ENCODE results near the gene PARD3B.

Gene PARD3B

DNA sequence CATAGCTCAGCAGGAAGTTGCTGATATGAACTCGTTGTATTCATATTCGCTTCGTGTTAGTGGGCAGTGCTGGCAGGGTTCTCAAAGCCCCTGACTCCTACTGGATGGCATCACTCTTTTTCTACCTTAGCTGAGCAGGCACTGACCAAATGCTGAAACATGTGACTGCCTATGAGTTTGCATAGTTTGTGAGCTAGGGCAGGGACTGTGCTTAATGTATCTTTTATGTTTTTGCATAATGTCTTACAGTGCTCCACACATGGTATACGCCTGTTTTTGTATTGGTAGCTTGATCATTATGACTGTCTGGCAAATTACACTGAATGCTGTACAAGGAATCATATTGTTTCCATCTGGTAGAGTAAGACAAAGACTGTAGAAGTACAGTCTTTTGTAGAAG is 305.3 kb downstream of the PARD3B start:
- no peak for DNase-seq

DNA sequence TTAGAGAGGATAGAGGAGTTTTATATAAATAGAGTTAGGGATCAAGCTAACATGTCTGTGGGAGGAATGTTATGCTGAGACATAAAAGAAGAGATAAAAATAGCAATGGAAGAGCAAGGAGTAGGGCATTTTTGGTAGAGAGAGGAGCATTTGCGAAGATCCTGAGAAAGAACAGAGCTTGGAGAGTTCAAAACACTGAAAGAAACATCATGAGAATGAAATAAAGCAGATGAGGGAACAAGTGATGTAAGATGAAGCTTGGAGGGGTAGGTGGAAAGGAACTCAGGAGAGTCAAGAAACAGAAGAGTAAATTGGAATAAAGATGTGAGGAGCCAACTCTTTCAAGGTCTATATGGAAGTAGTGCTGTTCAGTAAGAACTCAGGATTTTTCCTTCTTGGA is 308.6 kb downstream of the PARD3B start:
- DNase-seq = no peak

DNA sequence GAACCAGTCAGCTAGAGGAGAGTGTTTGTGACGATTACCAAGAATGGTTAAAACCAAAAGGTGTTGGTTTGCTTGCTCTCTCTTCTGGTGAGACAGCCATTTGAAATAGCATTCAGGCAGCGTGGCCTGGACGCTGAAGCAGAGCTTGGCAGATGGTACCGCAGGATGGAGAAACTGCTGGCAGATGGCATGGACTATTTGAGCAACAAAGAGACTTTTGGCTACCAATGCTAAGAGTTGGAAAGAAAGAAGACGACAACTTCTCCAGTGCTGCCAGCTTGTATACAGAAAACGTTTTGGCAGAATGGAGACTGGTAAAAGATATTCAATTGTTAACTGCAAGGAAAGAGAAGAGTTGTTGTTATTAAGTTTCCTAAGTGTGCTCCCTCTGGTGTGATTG is 315.0 kb downstream of the PARD3B start:
- no peak for DNase-seq

- no peak for DNase-seq
Observed at GRCh38 chr2:204862809-204863208, 317.5 kb downstream of the PARD3B start.

DNA sequence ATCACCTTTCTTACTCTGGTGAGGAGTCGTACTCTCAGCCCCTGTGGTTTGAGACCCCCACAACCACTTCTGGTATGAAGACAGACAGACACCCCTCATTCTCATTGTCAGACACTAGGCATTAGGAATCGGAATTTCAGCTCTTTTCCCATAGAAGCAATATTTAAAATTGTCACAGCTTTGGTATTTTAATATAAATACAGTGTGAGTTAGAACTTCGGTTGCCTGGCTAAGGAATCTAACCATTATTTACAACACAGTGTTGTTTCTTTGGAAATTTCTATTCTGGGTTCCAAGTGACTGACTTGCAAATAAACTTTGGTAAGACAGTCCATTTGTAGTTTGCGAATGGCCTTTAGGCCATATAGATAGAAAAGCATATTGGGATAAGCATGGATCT is 318.1 kb downstream of the PARD3B start:
- DNase-seq = no peak

DNA sequence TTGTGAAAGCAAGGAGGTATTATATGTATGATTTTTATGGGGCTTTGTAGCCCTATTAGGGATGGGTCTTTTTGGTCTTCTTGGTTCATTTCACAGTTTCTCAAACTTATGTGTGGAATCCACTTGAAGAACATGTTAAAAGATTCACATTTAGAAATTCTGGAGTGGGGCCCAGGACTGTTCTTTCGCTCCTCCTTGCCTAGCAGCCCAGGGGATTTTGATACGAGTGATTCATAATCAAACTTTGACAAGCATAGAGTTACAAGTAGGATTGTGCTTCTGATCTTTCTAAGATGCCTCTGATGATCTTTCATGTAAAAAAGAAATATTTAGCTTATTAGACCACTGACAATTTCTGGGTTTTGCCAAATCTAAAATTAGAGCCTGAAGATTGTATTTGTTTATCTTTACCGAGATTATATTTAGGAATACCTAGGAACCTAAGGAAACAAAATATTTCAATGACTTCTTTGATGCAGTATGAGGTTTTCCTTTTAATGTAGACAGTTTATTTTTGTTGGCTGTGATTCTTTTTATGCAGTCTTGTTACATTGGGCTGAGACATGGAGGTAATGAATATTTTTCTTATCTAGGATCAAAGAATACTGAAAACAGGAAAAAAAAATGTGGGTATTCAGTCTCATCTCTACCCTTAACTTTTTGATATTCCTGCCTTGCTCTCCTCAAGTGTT is 324.0 kb downstream of the PARD3B start:
- no peak for DNase-seq

- no peak for DNase-seq
Observed at GRCh38 chr2:204870053-204870452, 324.8 kb downstream of the PARD3B start.

DNA sequence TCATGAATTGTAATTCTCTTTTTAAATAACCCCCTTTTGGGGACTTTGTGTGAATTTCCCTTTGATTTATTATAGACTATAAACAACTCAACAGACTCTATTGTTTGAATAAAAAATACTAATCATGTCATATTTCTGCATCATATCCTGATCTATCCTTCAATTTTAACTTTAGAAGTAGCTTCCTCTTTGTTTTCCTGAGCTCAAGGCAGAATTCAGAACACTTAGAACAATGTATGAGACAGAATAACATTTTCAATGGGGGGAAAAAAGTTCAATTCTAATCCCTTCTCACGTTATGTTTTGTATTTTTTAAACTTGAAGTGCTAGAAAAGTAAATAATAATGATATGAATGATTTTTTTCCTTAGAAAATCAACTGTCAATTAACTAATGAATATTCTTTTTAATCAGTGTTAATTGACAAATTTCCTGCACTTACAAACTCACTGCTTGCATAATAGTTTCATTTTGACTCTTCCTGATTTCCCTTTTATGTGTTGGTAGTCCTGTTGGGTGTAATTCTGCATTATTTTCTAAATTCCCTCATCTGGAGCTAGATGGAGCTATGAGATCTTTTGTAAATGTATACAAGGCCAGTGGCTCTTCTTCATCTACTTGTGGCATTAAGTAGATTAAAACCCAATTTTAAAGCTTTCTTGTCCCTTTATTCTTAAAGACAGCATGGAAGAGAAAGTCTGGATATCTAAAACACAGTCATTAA is 326.1 kb downstream of the PARD3B start:
- DNase-seq = no peak

- DNase-seq = no peak
Observed at GRCh38 chr2:204876311-204876710, 331.0 kb downstream of the PARD3B start.

DNA sequence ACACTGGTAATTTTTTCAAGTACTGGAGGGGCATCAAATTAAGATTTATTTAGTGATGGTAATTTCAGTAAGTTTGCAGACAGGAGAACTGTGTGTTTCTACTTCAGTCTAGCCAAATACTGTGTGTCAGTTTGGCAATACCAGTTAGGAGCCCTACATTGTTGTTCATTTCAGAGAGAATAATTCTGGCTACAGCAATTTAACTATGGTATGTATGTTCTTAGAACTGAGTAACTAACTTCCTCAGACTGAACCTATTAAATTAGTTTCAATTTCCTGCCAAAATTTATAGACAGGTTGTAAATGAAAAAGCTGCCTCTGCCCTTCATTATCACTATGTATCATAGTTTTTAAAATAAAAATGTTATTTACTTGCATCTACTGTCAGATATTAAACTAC is 332.4 kb downstream of the PARD3B start:
- DNase-seq = no peak

DNA sequence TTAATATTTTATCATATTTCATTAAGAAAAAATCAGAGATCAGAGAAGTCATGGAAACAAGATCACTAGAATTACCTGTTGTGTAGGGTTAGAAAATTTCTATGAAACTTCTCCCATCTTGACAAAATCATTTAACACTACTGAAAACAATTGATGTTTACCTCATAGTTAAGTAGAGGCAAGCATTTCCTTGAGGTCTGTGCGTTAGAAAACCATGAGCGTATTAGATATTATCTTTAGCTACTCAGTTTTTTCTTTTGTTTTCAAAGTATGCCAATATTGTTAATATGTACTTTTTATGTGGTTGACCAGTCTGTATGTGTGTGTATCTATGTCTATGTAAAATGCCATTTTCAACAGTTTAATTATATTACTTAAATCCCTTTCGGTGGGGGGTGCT is 335.7 kb downstream of the PARD3B start:
- DNase-seq = no peak

- no peak for DNase-seq
Observed at GRCh38 chr2:204881655-204882054, 336.4 kb downstream of the PARD3B start.

GRCh38 chr2:204885747-204886146 is 340.5 kb downstream of the PARD3B start:
- DNase-seq = no peak

GRCh38 chr2:204886713-204887112 is 341.4 kb downstream of the PARD3B start:
- DNase-seq = no peak

DNA sequence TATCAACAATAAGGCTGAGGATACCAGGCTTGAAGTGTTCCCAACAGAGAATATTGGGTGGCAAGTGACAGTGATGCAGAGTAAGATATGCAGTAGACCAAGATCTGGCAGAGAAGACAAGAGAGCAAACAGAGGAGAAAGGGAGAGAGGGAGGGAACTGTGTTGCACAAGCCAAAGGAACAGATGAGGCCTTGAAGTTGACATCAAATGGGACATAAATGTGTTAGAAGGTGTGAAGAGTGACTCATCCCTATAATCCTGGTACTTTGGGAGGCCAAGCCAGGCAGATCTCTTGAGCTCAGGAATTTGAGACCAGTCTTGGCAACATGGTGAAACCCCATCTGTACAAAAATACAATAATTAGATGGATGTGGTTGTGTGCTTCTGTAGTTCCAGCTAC is 342.9 kb downstream of the PARD3B start:
- DNase-seq = no peak

DNA sequence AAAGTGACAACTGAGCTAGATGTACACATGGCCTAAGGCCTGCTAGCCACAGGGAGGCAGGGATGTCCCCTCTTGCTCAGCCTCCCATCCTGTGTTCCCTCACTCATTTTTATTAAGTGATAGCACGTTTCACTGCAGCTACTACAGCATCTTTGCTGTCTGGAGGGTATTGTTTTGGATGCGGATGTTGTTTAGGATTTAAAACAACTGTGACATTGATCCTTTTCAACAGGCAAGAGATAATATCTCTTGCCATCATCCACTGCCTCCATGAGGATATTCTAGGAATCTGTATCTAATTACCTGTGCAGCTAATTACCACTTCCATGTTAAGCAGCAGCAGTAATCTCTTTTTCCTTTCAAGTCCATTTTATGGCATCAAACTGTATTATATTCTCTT is 345.4 kb downstream of the PARD3B start:
- DNase-seq = no peak

DNA sequence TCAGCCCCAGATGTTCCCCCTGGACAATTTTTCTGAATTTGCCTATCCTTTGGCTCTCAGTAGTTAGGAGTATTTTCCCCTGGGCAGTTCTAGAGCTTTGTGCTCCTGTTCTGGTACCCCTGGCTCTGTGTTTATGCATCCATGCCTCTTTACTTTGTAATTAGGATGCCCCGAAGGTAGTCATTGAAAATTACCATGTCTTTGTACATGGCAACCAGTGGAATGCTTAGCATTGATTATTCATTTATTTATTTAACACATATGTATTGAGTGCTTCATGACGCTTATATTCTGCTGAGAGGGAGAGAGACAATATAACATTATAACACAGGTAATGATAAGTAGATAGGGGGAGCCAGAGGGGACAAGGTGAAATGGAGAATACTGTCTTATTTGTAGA is 346.5 kb downstream of the PARD3B start:
- no peak for DNase-seq

DNA sequence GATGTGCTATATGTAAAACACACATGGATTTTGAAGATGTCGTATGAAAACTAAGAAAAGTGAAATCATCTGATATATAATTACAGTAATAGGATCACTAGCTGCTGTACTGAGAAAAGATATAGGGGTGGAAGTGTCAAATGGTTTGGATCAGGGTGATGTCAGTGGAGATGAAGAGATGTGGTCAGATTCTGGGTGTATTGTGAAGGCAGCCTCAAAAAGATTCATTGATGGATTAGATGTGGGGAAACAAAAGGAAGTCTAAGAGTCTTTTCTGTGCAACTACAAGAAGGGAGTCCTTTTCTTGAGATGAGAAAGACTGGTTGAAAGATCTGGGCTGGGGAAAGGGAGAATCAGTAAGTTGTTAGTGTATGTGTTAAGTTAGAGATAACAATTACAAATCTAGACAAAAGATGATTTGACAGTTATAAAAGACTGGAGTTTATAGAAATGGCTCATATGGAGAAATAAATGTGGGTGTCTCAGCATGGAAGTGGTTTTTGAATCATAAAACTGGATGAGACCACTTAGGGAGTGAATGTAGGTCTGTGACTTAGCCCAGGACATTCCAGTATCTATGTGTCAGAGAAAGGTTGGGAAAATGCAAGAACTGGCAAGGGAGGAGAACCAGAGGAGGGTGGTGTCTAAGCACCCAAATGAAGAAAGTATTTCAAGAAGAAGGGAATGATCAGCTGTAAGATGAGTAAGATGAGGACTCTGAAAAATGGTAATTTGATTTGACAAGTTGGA is 347.4 kb downstream of the PARD3B start:
- DNase-seq = no peak

DNA sequence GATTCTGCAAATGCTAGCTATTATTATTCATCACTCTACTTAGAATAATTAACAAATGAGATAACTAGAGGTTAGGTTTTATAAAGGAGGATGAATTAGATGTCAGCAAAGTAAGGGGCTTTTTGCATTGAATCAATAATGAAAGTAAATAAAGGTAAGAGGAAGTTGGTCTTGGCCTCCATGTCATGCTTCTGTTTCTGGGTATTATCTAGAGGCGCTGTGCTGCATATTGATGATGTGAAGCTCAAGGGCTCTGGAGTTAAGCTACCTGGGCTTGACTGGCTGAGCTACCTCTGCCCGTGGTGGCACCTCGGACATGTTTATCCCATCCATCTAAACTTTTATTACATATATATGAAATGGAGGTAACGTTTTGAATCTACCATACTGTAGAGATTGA is 350.9 kb downstream of the PARD3B start:
- DNase-seq = no peak

GRCh38 chr2:204897561-204897960 is 352.3 kb downstream of the PARD3B start:
- no peak for DNase-seq

- DNase-seq = no peak
Observed at GRCh38 chr2:204898928-204899640, 353.8 kb downstream of the PARD3B start.

DNA sequence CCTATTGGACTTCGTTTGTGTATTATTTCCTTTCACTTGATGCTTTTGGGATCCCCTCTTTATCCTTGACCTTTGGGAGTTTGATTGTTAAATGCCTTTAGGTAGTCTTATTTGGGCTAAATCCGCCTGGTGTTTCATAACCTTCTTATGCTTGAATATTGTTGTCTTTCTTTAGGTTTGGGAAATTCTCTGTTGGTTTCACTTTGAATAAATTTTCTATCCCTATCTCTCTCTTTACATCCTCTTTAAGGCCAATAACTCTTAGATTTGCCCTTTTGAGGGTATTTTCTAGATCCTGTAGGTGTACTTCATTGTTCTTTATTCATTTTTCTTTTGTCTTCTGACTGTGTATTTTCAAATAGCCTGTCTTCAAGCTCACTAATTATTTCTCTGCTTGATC is 354.7 kb downstream of the PARD3B start:
- DNase-seq = no peak

GRCh38 chr2:204900487-204900886 is 355.2 kb downstream of the PARD3B start:
- DNase-seq = no peak

Data from CD4-positive, alpha-beta T cell treated with Interferon gamma for 1 hour (primary cell).